ENCODE results near the gene CLEC10A.
A peak's percentile ranks its signal among the peaks of the same experiment; 100 is the strongest.

The CLEC10A gene

DNA sequence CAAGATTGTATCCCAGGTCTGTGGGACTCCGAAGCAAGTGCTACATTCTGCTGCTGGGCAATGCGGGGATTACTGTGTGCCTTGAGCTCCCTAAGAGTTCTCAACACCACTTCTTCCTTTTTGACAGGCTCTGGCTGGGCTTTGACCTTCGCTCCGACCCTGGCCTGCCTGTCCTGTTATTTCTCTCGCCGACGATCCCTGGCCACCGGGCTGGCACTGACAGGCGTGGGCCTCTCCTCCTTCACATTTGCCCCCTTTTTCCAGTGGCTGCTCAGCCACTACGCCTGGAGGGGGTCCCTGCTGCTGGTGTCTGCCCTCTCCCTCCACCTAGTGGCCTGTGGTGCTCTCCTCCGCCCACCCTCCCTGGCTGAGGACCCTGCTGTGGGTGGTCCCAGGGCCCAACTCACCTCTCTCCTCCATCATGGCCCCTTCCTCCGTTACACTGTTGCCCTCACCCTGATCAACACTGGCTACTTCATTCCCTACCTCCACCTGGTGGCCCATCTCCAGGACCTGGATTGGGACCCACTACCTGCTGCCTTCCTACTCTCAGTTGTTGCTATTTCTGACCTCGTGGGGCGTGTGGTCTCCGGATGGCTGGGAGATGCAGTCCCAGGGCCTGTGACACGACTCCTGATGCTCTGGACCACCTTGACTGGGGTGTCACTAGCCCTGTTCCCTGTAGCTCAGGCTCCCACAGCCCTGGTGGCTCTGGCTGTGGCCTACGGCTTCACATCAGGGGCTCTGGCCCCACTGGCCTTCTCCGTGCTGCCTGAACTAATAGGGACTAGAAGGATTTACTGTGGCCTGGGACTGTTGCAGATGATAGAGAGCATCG is 41.8 kb downstream of the CLEC10A start:
- no peak for DNase-seq (ENCODE audit: low read depth in 2 of 2)

DNA sequence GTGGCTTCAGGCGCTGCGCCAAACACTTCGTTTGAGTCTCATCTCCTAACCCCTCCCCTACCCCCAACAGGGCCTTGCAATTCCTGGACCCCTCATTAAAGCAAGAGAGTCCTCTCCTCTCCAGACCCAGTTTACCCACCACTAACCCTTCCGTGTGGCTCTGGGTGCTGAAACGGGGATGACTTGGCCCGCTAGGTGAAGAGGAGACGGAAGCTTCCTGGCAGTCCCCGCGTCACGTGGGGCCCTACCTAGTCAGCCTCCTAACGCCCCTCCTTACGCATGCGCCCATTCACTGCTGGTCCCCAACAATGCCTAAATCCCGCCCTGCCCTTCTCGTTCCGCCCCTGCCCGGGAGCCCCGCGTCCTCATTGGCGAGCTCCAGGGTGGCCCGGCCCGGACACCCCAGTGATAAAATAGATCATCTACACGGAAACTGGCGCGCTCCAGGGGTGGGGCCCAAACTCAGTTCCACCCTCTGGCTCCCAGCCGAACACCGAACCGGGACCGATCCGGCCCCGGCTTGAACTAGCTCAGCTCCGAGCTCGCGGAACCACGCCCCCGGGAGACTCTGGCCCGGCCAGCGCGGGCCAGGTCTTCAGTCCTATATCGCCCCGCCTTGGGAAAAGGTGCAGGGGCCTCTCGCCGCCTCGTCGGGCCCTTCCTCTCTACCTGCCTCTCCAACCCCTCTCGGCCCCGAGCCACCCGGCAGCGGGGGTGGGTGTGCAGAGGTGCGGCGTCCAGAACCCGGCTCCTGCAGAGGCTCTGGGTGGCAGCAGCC is 44.3 kb downstream of the CLEC10A start, which contains the start of gene SLC16A13:
Gene SLC16A13, plus strand, starts transcription at position 425 of the 778 bp plus-strand sequence. CDS start 368 bp downstream, outside the sequence.
- peak; percentile 88 to 90 for DNase-seq (ENCODE audit: low read depth in 2 of 2)

DNA sequence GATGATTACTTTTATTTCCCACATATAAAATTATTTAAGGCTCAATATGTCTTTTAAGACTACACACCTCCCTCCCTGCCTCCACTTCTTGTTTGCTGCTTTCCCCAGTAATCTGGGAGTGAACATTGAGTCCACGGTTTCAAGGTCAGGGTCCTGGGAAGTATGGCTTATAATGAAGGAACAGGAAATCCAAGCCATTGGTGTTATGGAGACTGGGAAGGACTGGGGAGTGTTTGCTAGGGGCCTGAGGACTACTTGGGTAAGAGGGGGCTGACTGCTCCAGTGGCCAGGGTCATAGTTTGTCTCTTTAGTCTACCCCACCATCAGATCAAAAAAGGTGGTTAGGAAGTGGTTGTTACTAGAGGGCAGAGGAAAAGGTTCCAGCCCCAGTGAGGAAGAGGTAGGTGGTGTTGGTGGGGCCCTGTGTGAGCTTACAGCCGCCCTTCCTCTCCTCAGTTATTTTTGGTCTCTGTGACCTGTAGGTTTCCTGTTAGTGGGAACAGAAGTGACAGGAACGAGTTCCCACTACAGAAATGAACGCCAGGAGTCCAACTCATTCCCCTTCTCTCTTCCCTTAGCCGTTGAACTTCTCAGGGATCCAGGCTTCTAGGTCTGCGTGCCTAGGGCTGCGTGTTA is 45.0 kb downstream of the CLEC10A start:
- DNase-seq (ENCODE audit: low read depth in 2 of 2) = no peak

DNA sequence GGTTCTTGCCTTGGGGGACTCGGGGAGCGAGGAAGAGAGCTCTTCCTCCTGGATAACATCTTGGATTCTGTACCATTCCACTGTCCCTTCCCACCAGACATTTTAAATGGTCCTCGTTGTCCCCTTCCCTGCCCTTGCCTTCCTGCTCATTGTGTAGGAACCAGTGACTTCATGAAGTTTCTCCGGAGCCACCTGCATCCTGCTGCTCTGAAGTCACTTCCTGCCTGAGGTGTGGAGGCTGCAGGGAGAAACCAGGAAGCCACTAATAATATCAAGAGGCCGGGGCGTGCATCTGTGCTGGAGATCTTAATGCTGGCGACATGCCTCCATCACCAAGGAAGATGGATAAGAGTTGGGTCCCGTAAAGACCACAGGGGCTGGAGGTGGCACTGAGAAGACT is 50.4 kb downstream of the CLEC10A start:
- DNase-seq (ENCODE audit: low read depth in 2 of 2) = no peak

DNA sequence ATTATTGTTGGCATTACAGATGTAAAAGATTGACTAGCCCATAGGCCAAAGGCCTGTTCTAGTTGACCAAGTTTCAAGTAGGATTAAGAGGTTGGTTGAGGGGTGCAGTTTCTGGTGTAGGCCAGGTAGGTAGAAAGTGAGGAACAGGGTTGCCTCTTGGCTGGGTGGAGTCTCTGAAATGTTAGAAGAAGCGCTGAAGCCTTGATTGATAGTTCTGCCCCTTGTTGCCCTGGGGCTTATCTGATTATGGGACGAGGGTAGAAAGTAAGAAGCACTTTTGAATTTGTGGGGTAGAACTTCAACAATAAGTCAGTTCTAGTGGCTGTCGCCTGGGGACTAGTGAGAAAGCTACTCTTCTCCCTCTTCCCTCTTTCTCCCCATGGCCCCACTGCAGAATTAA is 51.0 kb downstream of the CLEC10A start:
- no peak for DNase-seq (ENCODE audit: low read depth in 2 of 2)

DNA sequence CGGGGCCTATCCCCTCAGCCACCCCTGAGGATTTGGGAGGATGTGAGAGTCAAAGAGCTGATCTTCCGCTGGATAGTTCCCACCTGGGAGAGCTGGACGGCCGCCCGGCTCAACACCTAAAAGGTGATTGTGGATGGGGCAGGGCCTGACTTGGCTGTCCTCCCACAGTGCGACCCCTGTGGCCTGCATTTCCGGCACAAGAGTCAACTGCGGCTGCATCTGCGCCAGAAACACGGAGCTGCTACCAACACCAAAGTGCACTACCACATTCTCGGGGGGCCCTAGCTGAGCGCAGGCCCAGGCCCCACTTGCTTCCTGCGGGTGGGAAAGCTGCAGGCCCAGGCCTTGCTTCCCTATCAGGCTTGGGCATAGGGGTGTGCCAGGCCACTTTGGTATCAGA is 52.7 kb downstream of the CLEC10A start:
- DNase-seq (ENCODE audit: low read depth in 2 of 2) = no peak

DNA sequence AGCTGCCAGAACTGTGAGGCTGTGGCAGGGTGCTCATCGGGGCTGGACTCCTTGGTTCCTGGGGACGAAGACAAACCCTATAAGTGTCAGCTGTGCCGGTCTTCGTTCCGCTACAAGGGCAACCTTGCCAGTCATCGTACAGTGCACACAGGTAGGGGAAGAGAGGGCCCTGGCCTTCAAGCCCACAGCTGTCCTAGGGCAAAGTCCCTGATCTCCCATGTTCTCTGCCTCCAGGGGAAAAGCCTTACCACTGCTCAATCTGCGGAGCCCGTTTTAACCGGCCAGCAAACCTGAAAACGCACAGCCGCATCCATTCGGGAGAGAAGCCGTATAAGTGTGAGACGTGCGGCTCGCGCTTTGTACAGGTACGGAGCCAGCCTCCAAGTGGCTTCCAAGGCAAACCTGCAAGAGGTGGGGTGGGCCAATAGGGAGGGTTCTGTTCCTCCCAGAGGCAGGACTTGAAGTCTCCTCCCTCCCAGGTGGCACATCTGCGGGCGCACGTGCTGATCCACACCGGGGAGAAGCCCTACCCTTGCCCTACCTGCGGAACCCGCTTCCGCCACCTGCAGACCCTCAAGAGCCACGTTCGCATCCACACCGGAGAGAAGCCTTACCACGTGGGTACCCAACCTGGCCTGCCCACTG is 53.5 kb downstream of the CLEC10A start:
- DNase-seq (ENCODE audit: low read depth in 2 of 2) = no peak

DNA sequence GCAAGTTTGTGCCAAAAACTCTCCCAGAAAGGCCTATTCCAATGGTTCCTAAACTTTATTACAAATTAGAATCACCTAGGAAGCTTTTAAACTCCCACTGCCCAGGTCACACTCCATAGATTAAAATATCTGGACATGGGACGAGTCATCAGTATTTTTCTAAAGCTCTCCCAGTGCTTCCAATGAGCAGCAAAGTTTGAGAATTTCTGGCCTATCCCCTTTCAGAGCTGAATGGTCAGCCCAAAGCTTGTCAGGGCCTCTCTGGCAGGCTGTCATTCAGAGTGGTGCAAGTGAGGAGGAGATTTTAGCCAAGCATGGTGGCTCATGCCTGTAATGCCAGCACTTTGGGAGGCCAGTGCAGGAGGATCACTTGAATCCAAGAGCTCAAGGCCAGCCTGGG is 54.8 kb downstream of the CLEC10A start:
- DNase-seq (ENCODE audit: low read depth in 2 of 2) = no peak

Data from fibroblast of skin of left quadriceps (primary cell).